ENCODE results near the gene SENP6.
A peak's percentile ranks its signal among the peaks of the same experiment; 100 is the strongest.

SENP6 gene

GRCh38 chr6:75604294-75604693, 2.6 kb downstream of the SENP6 start:
- H3K27me3 ChIP-seq, result no peaks in the 10 kb centered on the region
- H3K36me3 ChIP-seq, result no peaks in the 10 kb centered on the region; the same call in none of the 2 replicates
- no peaks in the 10 kb centered on the region for H3K9me3 ChIP-seq
- no peak for TF ChIP-seq CTCF (IDR thresholded peaks at IDR 0.05; ENCODE audit: low read depth, low read length)
- DNase-seq, result no peak
- H3K4me3 ChIP-seq (ENCODE audit: low read depth, low read length), result peak overlapping the region; percentile 95
- H3K4me1 ChIP-seq, result peaks cover 6% of the 10 kb centered on the region; the same call in 1 of the 2 replicates

DNA sequence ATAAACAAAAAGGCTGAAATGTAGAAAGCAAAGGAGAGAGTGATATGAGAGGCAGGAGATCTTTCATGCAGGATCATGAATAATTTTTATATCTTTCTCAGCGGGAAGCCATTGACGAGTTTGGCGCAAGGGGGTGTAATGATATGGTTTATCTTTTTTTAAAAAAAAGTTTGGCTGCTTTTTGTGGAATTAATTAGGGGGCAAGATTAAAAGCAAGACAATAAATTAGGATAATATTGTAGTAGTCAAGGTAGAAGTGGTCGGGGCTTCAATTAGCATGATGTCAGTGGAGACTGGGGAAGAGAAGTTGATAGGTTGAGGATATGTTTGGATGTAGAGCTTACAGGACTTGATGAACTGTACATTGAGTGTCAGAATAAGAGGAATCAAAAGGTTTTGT, 4.0 kb downstream of the SENP6 start:
- no peak for DNase-seq
- H3K36me3 ChIP-seq, result no peaks in the 10 kb centered on the region; the same call in none of the 2 replicates
- no peaks in the 10 kb centered on the region for H3K9me3 ChIP-seq
- no peaks in the 10 kb centered on the region for H3K27me3 ChIP-seq
- TF ChIP-seq CTCF (IDR thresholded peaks at IDR 0.05; ENCODE audit: low read depth, low read length), result no peak
- no peak overlapping the region for H3K4me3 ChIP-seq (ENCODE audit: low read depth, low read length)
- H3K4me1 ChIP-seq, result peaks cover 6% of the 10 kb centered on the region; the same call in 1 of the 2 replicates

- Histone ChIP-seq H3K36me3 (no peaks in the 10 kb centered on the region; the same call in none of the 2 replicates), H3K27me3 (no peaks in the 10 kb centered on the region), H3K9me3 (no peaks in the 10 kb centered on the region), H3K4me3 (ENCODE audit: low read depth, low read length) (no peak overlapping the region), H3K4me1 (peaks cover 3% of the 10 kb centered on the region; the same call in 1 of the 2 replicates)
- TF ChIP-seq CTCF (IDR thresholded peaks at IDR 0.05; ENCODE audit: low read depth, low read length), result no peak
- DNase-seq, result no peak
Measured at GRCh38 chr6:75608304-75608703, 6.6 kb downstream of the SENP6 start.

DNA sequence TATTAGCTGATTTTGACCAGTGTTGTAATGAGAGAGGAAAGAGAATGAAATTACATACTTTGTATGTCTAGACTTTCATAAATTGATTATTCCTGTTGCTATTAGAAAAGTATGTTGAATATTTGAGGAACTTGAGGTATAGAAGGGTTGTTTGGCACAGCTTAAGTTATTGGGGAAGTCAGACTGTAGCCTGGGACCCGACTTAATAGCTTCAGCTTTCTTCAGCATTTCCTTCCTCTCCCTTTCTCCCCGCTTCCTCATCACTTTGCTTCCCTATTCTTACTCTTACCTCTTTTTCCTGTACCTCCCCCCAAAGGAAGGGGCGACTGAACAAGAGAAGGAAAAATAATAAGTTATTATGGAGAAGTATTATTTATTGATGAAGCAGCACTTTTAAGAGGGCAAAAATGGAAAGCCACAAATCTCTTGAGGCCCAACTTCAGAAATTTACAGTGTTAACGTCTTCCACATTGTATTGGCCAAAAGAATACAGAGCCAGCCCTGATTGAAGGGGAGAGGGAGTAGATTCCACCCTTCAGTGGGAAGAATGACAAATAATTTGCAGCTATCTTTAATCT, 7.4 kb downstream of the SENP6 start:
- no peak for DNase-seq
- Histone ChIP-seq H3K4me1 (peaks cover 3% of the 10 kb centered on the region; the same call in 1 of the 2 replicates), H3K27me3 (no peaks in the 10 kb centered on the region), H3K36me3 (no peaks in the 10 kb centered on the region; the same call in none of the 2 replicates), H3K4me3 (ENCODE audit: low read depth, low read length) (no peak overlapping the region), H3K9me3 (no peaks in the 10 kb centered on the region)
- no peak for TF ChIP-seq CTCF (IDR thresholded peaks at IDR 0.05; ENCODE audit: low read depth, low read length)

DNA sequence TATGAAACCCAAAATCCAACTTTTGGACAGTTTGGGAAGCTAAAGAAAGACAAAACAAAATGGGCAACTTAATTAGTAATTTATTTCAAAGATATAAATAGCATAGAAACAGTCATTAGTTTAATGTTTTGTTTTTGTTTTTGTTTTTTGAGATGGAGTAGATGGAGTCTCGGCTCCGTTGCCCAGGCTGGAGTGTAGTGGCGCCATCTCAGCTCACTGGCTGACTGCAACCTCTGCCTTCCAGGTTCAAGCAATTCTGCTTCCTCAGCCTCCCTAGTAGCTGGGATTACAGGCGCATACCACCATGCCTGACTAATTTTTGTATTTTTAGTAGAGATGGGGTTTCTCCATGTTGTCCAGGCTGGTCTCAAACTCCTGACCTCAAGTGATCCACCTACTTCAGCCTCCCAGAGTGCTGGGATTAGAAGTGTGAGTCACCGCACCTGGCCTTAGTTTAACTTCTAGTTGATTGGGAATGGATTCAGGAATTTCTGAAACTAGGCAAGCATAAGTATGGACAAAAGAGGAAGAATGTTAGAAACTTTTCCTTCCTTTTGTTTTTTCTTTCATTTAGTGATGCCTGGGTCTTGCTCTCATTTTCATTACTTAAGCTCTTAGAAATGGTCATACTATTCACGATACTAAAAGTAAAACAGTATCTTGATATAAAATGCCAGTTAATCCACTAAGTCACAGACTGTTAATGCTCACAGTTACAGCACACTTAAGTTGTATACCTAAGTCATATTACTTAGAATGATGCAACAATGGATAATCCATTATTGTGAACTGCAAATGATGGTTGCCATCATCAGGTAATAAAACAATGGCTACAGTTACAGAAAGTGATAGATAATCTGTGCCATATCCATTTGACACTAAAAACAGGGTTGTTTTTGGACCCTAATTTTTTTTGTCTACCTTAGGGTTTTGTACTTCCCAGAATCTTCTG, 8.2 kb downstream of the SENP6 start:
- H3K4me1 ChIP-seq, result peaks cover 3% of the 10 kb centered on the region; the same call in 1 of the 2 replicates
- DNase-seq, result no peak

More for the DNA sequence above, 8.2 kb downstream of the SENP6 start:
- no peaks in the 10 kb centered on the region; the same call in none of the 2 replicates for H3K36me3 ChIP-seq
- H3K9me3 ChIP-seq, result no peaks in the 10 kb centered on the region
- no peaks in the 10 kb centered on the region for H3K27me3 ChIP-seq
- TF ChIP-seq CTCF (IDR thresholded peaks at IDR 0.05; ENCODE audit: low read depth, low read length), result no peak
- no peak overlapping the region for H3K4me3 ChIP-seq (ENCODE audit: low read depth, low read length)

All from BE2C (cell line).